NCI-H69 (cell line): Measurements from ENCODE around the gene FKBP1B.
A peak's percentile ranks its signal among the peaks of the same experiment; 100 is the strongest.
"Not testable (repeated sequence)": the region's sequence is repeated elsewhere in the genome, so short reads cannot be mapped to it uniquely, and the experiment has no call there.

Source experiments
- DNase-seq: peaks from one replicate; lab custom pipeline; 2025; lab: John Stamatoyannopoulos, UW

The FKBP1B gene

DNA sequence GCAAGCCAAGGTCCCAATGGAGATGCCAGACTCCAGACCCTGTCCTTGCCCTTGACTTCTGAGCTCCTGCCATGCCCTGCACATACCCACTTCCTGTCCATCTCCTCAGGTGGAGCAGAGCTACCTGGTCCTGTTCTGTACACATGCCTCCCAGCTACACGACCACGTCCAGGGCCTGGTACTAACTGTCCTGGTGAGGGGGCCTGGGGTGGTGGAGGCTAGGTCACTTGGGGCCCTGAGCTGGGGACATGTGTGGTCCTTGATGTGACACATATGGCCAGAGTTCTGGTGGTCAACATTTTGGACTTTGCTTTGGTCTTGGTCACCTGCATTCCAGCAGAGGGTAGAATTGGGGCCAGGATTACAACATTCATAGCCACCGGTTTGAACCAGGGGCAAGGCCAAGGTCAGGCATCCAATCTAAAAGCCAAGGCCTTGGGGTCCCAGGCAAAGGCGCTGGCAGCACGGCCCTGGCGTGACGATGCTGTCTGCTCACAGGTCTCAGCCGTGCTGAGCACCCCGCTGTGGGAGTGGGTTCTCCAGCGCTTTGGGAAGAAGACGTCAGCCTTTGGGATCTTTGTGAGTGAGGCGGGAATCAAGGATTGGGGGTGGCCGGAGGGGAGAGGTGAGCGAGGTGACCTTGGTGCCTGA lies 27.1 kb upstream of the FKBP1B start:
- DNase-seq = no peak

DNA sequence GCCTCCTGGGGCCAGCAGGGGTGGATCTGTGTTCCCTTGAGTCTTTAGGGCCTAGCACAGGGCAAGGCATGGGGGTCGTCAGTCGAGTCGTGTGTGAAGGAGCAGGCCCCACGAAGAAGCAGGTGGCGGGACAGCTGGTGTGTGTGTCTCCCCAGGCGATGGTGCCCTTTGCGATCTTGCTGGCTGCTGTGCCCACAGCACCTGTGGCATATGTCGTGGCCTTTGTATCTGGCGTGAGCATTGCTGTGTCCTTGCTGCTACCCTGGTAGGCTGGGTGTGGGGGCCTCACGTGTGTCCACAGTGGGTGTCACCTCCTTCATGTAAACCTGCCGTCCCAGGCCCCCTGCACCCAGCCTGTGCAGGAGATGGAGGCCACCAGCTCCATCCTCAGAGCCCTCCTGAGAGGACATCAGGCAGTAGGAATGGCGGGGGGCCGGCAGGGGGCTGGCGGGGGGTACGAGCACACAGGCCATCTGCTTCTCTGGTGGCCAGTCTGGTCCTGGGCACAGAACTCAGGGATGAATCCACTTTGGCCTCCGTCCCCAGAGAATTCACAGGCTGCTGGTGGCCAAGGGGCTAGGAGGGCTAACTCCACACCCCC lies 26.5 kb upstream of the FKBP1B start:
- no peak for DNase-seq

DNA sequence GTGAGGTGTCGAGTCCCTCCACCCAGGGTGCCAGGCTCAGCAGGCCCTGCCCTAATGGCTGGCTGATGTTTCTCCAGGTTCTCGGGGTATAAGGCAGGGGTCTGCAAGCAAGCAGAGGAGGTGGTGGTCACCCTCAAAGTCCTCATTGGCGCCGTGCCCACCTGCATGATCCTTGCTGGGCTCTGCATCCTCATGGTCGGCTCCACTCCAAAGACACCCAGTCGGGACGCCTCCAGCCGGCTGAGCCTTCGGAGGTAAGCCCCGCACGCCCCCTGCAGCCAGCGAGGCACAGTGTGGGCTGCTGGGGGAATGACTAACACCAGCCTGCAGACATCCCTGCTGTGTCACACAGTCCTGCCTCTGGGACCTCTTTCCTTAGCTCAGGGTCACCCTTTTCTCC lies 25.5 kb upstream of the FKBP1B start:
- DNase-seq = no peak

DNA sequence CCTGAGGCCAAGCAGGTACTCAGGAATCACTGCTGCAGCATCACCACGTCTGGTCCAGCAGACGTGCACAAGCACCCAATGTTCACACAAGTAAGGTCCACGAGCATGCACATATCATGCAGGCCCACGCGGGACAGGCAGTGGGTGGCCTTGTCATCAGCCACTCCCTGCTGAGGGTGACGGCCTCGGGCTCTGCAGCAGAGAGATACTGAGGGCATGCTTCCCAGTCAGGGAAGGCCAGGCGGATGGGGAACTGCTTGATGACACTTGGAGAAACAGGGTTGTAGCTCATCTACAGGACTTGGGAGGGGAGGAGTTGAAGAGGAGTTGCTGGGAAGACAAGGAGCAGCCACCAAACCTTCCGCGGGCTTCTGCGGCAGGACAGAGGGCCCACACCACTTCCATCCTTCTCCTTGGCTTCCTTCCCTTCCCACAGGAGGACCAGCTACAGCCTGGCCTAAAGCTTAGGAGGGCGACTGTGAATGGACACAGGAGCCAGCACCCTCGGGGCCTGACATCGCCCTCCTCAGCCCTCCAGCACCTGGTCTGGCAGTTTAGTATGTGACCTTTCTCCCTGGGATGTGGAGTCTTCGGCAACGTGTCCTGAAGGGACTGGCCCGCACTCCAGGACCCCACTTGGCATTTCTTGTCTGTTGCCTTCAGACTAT lies 24.4 kb upstream of the FKBP1B start:
- no peak for DNase-seq

DNA sequence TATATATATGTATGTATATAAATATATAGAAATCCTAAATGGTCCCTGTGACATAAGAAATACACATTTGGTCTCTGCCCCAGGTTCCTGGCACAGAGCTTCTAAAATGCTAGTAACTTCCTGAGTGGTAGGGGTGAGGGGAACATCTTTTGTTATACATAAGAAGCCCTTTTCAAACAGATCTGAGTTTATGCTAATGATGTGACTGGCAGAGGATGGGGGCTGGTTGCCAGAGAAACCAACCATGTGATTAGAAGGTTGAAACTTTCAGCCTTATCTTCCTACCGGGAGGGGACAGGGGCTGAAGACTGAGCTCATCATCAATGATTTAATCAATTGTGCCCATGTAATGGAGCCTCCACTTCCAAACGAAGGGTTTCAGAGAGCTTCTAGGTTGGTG lies 23.3 kb upstream of the FKBP1B start:
- DNase-seq = no peak

DNA sequence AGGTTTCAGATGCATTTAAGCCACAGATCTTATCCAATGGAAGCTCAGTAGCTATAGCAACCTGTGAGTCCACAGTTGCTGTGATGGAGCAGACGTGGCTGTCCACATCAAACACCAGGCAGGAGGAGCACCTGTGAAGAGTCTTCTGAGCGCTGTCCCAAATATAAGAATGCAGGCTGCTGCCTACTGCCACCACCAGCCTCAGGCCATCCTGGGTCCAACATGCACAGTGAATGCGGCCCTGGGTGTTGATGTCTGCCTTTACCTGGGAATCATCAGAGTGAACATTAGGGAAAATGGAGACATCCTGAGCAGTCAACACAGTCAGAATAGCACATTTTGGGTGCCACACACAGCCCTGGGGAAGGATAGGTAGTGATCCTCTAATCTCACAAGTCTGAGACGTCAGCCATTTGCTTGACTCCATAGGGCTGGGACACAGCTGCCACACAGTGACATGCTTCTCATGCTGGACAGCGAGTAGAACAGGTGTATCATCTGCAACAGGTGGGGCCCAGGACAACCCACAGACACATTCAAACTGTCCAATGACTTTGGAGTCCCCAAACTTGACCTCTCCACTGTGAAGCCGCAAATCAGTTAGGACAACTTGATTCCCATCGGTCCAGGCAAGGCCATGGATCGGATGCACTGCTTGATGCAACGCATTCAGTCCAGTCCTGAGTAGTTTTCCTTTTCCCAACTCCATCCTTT lies 10.6 kb upstream of the FKBP1B start:
- no peak for DNase-seq

DNA sequence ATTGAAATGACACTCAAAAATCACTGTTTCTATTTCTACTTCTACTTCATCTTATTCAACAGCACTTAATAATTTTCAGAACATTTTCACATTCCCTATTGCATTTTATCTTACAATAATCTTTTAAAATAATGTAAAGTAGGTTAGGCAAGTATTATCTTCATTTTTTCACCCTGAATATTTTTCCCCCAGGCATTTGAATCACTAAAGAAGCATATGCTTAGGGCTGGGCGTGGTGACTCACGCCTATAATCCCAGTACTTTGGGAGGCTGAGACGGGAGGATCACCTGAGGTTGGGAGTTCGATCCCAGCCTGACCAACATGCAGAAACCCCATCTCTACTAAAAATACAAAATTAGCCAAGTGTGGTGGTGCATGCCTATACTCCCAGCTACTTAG lies 9.0 kb upstream of the FKBP1B start:
- no peak for DNase-seq

DNA sequence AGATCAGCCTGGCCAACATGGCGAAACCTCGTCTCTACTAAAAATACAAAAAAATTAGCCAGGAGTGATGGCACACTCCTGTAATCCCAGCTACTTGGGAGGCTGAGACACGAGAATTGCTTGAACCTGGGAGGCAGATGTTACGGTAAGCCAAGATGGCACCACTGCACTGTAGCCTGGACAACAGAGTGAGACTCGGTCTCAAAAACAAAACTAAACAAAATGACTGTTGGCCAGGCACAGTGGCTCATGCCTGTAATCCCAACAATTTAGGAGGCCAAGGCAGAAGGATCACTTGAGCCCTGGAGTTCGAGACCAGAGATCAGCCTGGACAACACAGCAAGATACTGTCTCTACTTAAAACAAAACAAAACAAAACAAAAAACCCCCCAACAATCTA lies 6.4 kb upstream of the FKBP1B start:
- not testable (repeated sequence) for DNase-seq

DNA sequence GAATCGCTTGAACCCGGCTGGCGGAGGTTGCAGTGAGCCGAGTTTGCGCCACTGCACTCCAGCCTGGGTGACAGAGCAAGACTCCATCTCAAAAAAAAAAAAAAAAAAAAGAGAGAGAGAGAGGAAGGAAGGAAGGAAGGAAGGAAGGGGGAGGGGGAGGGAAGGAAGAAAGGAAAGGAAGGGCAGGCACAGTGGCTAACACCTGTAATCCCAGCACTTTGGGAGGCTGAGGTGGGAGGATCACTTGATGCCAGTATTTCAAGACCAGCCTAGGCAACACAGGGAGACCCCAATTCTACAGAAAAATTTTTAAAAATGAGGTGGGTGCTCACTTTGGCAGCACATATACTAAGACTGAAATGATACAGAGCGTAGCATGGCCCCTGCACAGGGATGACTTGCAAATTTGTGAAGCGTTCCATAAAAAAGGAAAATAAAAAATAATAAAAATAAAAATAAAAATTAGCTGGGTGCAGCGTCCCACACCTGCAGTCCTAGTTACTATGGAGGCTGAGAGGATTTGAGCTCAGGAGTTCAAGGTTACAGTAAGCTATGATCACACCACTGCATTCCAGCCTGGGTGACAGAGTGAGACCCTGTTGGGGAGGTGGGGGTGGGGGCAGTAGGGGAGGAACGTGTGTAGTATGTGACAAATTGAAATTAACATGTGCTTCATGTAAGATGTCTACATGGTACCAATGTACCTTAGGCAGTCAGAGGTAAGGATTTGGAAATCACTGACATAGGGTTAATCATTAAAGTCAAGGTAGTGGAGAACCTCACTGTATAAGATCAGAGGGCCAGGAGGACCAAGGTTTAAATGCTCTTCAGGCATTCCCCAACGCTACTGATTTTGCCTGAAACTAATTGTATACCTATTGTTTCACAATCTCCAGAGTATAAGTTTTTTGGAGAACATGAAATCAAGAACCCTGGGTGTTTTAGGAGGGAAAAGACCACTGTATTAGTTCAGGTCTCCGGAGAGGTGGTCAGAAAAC lies 3.7 kb upstream of the FKBP1B start:
- no peak for DNase-seq

DNA sequence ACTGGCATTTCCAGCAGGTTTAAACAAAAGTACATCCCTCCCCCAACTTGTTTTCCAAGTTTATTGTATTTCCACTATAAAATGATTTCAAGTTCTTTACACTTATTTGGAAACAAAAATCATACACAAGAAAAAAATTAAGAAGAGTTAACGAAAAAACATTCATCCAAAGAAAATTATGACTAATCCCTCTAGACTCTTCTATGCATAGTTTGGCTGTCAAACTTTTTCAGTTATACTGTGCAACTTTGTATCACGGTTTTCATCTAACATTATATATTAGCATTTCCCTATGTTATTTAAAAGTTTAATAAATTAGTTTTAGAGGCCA lies 3.0 kb upstream of the FKBP1B start:
- no peak for DNase-seq

DNA sequence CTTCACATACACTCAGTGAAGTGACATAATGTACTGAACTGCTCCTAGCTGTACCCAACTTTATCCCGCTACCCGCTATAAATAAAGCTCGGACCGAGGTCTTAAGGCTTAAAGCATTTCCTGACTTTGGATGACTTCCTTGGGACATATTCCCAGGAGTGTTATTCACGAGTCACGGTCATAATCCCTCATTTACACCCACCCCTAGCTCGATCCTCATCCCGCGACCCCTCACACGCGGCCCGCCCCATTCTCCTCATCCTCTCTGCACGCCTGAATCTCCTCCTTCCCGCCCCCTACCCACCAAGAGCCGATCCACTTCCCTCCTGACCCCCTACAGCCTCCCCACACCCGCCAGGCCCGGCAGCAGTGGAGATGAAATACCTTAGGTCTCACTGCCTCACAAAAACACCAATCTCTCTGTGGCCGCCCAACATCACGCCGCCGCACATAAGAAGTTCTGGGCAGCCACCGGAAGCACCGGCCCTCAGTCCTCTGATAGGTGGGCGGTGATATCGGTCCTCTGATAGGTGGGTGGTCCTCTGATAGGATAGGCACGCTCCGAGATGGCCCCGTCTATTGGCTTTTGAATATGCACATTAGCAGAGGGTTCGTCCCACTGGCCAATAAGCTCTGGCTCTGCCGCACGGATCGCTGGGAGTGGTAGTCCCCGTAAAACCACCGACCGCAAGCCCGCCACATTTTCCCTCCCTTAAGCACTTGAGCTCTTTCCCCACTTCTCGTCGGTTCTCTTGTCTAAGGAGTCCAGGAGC lies 2.4 kb upstream of the FKBP1B start, which contains the start of gene WDCP:
Gene WDCP, minus strand, starts transcription at position 462 of the 773 bp plus-strand sequence. CDS start 7,897 bp downstream, outside the sequence.
- DNase-seq = peak; percentile 96

DNA sequence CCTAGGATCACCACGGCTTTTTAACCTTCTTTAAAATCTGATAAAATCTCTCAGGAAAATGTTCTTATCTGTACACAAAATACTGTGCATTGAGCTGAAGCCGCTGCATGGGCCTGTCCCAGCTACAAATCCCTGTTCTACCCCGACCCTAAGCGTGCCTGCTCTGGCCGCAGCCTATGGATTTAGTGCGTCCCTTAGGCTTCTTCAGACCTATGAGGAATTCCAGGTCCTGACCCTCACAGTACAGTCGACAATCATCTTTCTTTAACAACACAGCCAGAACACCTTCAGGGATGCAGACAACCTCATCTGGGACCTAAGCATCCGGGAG lies 1.9 kb upstream of the FKBP1B start:
- peak; percentile 34 for DNase-seq

DNA sequence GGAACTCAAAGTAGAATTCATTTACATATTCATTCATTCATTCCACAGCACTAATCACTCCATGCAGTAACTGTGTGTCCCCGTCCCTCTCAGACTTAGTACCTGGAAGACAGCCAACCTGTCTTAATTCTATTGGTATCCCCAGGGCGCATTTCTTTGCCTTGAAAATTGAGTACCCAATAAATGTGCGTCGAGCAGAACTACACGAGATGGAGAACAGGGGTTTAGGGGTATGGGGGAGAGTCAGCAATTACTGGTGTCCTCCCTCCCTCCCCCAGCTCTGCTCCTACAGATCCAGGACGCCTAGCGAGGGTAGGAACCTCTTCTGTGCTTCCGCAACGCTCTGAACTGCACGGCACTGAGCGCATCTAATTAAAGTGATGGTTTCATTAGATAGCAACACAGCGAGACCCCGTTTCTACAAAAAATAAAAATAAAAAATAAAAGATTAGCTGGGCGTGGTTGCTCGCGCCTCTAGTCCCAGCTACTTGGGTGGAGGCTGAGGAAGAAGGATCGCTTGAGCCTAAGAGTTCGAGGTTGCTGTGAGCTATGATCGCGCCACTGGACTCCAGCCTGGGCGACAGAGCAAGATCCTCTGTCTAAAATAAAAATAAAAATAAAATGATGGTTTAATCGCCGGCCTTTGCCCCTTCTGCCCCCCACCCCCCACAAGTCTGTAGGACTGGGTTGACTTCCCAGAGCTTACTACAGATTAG lies 614 bp upstream of the FKBP1B start:
- peak; percentile 68 for DNase-seq

DNA sequence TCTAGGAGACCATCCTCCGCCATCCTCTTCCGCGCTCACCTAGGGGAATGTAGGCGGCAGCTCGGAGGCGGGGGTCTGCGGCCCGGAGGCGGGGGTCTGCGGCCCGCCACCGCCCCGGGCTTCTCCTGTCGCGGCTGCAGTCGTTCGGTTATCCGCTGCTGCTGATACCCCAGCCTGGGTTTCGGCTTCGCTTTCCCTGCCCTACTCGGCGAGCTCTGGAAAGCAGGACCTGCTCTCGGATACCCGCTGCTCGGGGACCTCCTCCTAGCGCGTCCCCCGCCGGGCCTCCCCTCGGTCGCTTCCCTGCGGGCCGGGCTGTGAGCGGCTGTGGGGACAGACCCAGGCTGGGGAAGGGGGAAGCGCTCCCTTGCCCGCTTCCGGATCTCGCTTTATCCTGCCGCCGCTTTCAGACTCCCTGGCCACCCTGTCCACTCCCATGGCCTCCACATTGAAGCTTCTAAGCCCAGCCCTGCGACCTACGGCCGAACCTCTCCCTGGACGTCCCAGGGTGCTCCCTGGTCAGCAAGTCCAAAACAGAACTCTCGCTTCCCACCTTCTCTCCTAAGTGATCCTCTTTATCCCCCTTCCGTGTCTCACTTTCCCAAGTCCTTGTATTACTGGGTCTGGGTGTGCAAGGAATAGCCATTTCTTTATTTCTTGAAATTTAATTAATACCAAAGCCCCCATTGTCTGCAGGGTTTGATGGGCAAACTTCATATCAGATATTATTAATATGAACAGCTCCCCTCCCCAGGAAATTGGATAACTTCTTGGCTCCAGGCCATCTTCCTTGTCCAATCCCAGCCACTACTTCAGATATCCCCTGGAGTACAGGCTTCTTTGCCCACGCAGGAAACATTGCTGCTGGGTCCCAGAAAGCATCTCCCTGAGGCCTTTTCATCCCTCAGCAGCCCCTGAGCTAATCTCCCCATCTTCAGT lies 769 bp downstream of the FKBP1B start:
- DNase-seq = peak; percentile 33

DNA sequence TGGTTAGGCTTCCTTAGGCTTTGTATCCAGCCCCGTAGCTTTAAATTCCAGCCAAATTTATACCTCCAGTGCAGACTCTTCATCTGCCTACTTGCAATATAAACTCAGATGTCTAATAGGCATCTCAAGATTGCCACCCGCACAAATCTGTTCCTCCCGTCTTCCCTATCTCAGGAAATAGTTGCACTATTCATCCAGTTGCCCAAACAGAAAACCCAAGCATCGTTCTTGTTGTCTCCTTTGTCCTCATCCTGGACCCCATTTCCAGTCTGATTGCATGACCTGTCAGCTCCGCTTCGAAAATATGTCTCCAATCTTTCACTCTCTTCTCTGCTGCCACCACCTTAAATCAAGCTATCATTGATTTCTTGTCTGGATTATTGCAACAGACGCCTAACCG lies 2.3 kb downstream of the FKBP1B start:
- DNase-seq = no peak

DNA sequence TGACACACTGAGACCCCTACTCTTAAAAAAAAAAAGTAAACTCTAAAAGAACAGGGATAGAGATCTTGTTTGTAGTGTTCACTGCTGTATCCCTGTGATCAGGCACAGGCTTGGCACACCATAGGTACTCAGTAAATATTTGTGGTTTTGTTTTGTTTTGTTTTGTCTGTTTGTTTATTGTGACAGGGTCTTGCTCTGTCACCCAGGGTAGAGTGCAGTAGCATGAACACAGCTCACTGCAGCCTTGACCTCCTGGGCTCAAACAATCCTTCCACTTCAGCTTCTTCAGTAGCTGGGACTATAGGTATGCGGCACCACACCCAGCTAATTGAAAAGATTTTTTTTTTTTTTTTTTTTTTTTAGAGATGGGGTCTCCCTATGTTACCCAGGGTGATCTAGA lies 3.4 kb downstream of the FKBP1B start:
- no peak for DNase-seq

DNA sequence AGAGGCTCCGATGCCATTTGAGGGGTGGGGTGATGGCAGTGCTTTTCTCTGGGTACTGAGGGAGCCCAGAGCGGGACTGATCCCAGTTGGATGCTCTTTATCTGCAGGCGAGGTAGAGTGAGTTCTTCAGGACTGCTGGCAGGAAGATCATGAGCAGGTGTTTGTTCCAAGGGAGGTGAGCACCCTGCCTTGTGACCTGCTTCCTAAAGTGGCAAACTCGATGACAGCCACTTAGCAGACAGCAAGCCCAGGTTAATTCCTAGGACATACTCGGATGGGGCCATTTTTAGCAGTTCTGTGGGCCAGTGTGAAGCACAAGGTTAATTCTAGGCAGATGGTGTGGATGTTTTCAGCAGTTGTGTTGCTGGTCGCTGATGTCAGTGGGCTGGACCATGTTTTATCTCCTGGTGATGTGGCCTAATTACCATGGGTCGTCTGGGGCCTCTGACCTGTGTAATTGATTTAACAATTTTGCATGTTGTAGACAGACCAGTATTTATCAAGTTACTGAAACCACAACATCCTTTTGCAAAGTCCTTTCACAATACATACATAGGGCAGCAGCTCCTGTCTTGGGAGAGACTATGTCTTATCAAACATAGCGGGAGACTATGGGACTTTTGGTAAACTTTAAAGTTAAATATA lies 4.9 kb downstream of the FKBP1B start:
- DNase-seq = no peak

DNA sequence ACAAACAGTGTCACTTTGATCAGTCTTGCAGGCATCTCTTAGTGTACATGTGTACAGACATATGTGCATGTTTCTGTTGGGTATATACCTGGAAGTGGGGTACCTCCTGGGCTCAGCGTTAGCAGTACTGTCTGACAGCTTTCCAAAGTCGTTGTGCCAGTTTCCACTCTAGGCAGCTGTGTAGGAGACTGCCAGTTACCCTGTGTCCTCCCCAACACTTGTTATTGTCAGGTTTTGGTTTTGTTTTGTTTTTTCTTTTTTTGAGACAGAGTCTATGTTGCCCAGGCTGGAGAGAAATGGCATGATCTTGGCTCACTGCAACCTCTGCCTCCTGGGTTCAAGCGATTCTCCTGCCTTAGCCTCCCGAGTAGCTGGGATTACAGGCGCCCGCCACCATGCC lies 6.2 kb downstream of the FKBP1B start:
- no peak for DNase-seq
